HG03442 (cell line): ENCODE data around the gene SYT8.
"Not testable (repeated sequence)": the region's sequence is repeated elsewhere in the genome, so short reads cannot be mapped to it uniquely, and the experiment has no call there.

Experiments
- ATAC-seq: cut with Tn5 transposase; IDR thresholded peaks from one replicate; pipeline ENCODE4 v1.9.1; 2021; ENCODE audit warnings: mild to moderate bottlenecking, moderate library complexity; ENCODE audit not compliant: unreplicated experiment

SYT8 gene

GRCh38 chr11:1871531-1871930, 36.7 kb downstream of the SYT8 start:
- ATAC-seq = no peak

- ATAC-seq = no peak
Observed at GRCh38 chr11:1872267-1872985, 37.6 kb downstream of the SYT8 start.

GRCh38 chr11:1873048-1873812, 38.4 kb downstream of the SYT8 start:
- no peak for ATAC-seq

- not testable (repeated sequence) for ATAC-seq
Observed at GRCh38 chr11:1873813-1874150, 39.0 kb downstream of the SYT8 start.

GRCh38 chr11:1874441-1875092, 39.8 kb downstream of the SYT8 start:
- not testable (repeated sequence) for ATAC-seq

GRCh38 chr11:1875093-1875850, 40.5 kb downstream of the SYT8 start:
- ATAC-seq = no peak

GRCh38 chr11:1875851-1876301, 41.1 kb downstream of the SYT8 start:
- not testable (repeated sequence) for ATAC-seq

GRCh38 chr11:1876361-1877063, 41.7 kb downstream of the SYT8 start:
- no peak for ATAC-seq

- no peak for ATAC-seq
Observed at GRCh38 chr11:1877211-1878136, 42.7 kb downstream of the SYT8 start.

- ATAC-seq = no peak
Observed at GRCh38 chr11:1878137-1879031, 43.6 kb downstream of the SYT8 start.

- no peak for ATAC-seq
Observed at GRCh38 chr11:1879342-1879940, 44.7 kb downstream of the SYT8 start.

GRCh38 chr11:1879941-1880720, 45.3 kb downstream of the SYT8 start:
- no peak for ATAC-seq

- no peak for ATAC-seq
Observed at GRCh38 chr11:1880746-1881441, 46.1 kb downstream of the SYT8 start.

GRCh38 chr11:1881442-1882264, 46.9 kb downstream of the SYT8 start:
- ATAC-seq = no peak

GRCh38 chr11:1882265-1883238, 47.8 kb downstream of the SYT8 start:
- no peak for ATAC-seq
